ENCODE measurements around the gene PPP1R9B.

Gene PPP1R9B

DNA sequence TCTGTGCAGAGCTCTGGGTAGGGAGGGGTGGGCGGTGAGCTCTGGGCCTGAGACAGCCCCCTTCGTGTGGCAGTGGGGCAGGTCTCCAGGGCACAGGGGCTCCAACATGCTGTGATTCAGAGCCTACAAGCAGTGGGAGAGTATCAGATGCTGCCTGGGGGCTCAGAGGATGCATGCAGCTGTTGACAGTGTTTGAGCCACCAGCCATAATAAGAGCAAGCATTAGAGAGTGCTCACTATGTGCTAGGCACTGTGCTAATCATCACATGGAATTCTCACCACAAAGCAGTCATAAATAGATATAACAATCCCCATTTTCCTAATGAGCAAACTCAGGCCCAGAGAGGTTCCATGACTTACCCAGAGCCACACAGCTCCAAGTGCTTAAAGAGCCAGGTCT is 47.2 kb downstream of the PPP1R9B start:
- DNase-seq (ENCODE audit: low spot score), result no peak

DNA sequence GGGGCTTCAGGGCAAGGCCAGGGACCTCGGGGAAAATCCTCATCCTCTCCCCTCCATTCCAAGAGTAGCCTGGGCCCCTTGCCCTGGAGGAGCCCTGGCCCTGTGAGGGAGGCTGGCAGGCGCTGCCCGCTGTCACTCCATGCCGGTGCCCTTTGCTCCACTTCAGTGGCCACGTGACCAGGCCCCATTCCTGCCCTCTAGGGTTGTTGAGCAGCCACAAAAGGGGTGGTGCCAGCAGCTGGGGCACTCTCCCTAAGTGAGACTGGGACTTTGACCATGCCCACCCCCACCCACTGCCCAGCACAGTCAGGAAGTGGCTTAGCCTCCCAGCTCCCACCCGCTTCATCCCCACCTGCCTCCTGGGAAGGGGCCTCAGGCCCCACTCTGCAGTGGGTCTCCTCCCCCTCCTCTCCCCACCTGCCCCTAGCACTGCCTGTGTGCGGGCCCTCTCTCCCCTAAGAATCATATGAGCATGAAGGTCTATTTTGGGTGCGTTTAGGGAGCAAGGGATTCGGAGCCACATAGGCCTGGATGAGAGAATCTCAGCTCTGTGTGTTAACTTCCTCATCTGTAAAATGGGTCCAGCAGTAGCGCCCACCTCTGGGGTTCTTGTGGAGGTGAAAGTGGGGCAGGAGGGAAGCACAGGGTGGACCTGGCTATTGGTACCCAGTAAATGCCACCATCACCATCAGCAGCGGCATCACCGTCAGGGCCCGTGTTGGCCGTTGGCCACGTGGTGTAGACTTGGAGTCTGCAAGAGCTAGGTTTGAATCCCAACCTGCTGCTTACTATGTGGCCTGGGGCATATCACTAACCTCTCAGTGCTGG is 48.1 kb downstream of the PPP1R9B start:
- DNase-seq (ENCODE audit: low spot score), result peak; percentile 46

DNA sequence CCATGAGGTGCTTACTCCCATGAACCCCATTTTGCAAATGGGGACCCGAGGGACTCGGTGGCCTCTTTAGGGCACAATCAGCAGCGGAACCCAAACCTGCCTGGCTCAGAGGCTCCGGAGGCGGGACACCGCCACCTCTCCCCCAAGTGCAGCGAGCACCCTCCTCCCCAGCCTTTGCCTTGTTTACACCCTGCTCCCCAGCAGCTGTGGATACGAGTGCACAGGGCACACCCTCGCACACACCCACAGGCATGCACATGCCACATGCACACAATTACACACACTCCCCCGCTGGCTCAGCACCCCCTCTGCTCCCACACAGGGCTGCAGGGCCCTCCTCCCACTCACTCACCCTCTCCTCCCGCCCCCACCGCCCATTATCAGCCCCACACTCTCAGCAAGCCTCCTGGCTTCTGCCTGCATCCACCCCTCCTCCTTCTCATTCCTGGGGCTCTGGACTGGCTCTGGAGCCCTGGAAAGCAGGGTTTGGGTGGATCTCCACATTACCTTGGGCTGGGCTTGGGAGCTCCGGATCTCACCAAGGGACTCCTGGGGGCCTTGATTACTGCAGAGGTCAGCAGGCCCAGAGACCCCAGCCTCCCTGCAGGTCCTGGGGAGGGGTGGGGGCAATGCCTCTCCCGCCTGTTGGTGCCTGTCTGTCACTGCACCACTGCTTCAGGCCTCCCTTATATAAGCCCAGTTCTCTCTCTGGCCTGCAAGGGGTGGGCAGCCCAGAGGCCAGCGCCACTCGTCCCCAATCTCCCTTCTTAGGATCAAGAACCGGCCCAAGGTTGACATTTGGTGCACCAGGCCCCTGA is 48.9 kb downstream of the PPP1R9B start:
- peak; percentile 36 for DNase-seq (ENCODE audit: low spot score)

DNA sequence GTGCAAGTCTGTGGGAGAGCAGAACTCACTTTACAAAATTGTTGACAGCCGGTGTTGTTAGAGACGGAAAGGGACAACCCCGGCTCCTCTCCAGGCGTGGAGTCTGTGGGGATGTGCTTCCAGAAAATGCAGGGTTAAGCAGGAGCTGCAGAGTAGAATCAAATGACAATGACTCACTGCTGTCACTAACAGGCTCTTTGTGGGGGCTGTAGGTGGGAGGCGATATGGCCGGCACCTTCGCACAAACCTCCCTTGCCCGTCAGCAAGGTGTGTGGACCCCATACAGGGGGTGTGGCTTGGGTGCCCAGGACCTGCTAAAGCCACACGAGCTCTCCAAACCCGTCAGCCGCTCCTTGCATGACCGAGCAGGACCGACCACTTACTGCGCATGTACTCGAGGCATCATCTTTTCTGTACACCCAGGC is 49.5 kb downstream of the PPP1R9B start:
- DNase-seq (ENCODE audit: low spot score), result no peak

DNA sequence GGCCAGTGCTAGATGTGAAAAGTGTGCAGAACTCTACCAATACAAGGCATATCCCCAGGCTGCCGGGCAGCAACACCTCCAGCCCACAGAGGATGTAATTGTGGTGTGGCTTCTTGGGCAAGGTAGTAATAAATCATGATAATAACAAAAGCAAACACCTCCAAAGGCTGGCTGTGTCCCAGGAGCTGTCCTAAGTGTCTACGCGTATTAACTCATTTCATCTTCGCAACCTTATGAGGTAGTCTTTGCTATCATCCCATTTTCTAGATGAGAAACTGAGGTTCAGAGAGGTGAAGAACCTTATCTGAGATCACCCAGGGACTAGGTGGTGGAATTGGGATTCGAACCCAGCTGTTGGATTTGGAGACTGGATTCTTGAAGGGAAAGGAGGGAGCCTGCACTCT is 50.0 kb downstream of the PPP1R9B start:
- no peak for DNase-seq (ENCODE audit: low spot score)

DNA sequence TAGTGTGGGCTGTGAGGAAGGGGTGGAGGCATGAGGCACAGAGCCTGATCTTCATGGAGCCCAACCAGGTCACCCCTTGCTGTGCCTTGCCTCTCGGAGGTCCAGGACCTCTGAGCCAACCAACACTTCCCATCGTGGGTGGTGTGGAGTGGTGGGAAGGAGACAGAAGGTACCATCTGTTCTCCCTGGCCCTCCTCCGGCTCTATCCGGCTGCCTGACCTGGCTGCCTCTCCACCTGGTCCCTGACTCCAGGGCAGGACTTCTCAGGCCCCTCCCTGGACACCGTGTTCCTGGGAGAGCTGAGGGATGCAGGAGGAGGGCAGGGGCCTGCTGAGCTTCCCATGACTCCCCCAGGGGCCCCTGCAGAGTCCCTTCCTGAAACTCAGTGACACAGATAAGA is 51.5 kb downstream of the PPP1R9B start:
- no peak for DNase-seq (ENCODE audit: low spot score)

DNA sequence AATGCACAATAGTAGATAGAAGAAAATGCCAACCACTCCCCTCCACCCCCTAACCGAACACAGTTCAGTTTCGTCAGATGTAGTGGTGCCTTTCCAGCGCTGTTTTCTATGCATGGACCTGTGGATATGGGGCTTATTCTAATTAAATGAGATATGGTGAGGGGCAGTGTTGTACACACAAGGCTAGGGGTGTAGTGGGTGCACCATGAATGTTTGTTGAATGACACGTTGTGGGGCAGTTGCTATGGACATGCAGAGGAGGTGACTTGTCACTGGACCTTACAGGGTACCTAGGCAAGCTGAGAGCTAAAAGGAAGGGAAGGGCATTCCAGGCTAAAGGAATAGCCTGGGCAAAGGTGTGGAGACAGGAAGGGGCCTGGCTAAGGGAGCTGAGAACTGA is 51.9 kb downstream of the PPP1R9B start:
- DNase-seq (ENCODE audit: low spot score), result no peak

GRCh38 chr17:50097926-50098325 is 52.6 kb downstream of the PPP1R9B start:
- DNase-seq (ENCODE audit: low spot score), result no peak

GRCh38 chr17:50097455-50097854 is 53.0 kb downstream of the PPP1R9B start:
- DNase-seq (ENCODE audit: low spot score), result no peak

DNA sequence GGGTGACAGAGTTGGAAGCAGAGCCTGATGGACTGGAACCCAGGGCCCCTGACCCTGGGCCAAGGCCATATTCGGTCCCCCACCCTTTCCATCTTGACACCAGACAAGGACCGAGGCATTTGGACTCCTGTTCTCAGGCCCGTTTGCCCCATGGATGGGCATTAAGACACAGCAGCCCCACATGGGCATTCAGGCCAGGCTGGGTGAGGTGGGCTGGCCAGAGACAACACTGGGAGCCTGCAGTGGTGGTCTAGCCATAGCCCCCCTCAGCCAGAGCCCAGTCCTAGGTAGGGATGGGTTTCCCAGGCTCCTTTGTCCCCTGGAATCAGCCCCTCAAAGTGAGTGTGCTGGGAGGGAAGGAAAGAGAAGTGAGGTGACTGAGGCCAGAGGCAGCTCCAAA is 53.7 kb downstream of the PPP1R9B start:
- DNase-seq (ENCODE audit: low spot score), result no peak

GRCh38 chr17:50096092-50096491 is 54.4 kb downstream of the PPP1R9B start:
- DNase-seq (ENCODE audit: low spot score), result no peak

DNA sequence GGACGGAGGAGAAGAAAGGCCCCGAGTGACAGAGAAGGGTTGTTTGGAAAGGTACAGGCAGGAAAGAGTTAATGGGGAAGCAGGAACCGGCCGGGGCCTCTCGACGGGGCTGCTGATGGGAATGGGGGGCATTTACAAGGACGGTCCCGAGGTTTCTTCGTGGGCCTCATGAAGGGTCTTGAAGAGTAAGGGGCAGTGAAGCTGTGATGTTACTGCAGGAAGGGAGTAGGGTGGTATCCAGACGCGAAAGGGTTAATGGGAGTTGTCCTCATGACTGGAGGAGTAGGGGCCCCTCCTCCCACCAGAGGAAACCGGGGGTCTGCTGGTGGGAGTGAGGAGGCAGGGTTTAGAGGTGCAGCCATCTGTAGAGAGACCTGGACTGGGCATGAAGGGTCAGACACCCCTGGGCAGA is 54.8 kb downstream of the PPP1R9B start:
- DNase-seq (ENCODE audit: low spot score), result no peak

- DNase-seq (ENCODE audit: low spot score), result peak; percentile 100
Measured at GRCh38 chr17:50094753-50095619, 55.5 kb downstream of the PPP1R9B start, which contains the start of gene PDK2. Gene PDK2 (plus strand): TSS chr17:50095351. CDS start chr17:50095436, 85 bp downstream.

DNA sequence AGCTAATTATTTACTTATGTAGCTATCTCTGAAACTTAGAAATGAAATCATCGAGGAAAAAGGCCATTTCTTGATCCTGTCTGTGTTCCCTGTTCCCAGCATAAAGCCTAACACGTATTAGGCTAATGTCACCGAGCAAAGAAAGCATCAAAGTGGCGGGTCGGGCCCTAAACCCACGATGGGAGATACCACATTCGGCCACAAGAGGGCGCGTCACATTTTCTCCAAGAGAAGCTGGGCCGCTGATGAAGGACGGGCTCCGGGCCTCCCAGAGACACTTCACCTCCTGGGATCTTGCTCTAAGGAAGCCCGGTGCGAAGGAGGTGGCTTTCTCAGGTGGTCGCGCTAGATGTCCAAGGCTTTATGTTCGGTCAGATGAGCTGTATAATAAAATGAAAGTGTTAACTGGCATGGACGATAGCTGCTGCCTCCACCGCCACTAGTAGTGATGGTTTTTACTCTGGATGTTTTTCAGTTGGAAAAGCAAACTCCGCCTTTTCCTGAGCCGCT is 56.2 kb downstream of the PPP1R9B start:
- peak; percentile 85 for DNase-seq (ENCODE audit: low spot score)

GRCh38 chr17:50093807-50094206 is 56.7 kb downstream of the PPP1R9B start:
- no peak for DNase-seq (ENCODE audit: low spot score)

GRCh38 chr17:50093246-50093645 is 57.2 kb downstream of the PPP1R9B start:
- no peak for DNase-seq (ENCODE audit: low spot score)

DNA sequence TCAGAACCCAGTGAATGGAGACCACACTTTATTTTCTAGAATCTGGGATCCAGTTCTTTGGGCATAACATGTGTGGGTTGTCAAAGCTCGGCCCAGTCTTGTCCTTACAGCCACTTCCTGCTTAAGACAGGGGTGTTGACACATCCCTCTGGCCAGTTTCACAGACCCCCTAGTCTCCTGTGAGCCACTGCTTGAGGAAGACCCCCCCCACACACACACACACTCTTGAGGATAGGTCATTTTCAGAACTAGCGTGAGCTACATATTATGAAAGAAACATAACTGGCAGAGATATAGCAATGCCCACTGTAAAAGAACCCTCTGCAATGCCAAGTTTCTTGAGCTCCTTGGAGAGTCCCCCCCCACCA is 58.6 kb downstream of the PPP1R9B start:
- DNase-seq (ENCODE audit: low spot score), result no peak

DNA sequence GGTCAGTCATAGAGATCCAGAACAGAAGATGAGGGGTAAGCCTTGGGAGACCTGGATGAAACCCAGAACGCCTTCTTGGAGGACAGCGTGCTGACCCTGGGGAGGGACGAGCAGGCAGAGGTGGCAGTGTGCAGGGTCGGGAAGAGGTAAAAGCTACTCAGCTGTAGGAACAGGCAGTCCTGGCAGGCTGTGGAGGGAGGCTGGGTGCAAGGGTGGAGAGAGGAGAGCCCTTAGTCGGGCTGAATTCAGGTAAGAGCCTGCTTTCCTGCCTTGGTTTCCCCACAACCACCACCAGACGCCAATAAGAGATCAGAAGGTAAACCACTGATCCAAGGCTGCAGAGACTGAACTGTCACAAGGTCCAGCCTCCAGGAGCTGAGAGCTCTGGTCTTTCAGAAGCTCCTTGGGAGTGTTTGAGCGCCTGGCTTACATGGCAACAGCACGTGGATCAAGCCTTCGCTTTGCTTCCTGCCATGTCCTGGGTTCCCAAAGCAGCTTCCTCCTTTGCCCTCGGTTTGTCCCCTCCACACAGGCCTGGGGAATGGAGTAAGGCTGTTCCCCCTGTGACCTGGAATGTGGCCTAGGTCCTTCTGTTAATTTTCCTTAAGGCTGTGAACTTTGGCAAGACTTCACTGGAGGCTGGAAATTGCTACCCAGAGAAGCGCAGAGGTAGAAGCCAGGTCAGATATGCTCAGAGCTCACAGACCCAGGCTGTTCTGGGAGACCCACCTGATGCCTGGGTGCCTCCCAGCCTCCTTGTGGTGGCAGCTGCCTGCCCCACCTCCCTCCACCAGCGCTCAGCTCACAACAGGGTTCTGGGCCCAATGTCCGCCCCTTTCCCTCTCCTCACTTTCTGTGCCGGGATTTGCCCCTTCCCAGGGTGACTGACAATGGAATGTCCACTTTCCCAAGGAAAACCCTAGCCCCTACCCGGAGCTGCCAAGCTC is 59.2 kb downstream of the PPP1R9B start:
- DNase-seq (ENCODE audit: low spot score), result no peak

DNA sequence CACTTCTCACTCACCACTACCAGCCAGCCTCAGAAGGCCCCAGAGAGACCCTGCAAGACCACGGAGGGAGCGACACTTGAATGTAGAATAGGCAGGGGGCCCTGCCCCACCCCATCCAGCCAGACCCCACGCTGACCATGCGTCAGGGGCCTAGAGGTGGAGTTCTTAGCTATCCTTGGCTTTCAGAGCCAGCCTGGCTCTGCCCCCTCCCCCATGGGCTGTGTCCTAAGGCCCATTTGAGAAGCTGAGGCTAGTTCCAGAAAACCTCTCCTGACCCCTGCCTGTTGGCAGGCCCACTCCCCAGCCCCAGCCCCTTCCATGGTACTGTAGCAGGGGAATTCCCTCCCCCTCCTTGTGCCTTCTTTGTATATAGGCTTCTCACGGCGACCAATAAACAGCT is 60.4 kb downstream of the PPP1R9B start:
- DNase-seq (ENCODE audit: low spot score), result no peak

DNA sequence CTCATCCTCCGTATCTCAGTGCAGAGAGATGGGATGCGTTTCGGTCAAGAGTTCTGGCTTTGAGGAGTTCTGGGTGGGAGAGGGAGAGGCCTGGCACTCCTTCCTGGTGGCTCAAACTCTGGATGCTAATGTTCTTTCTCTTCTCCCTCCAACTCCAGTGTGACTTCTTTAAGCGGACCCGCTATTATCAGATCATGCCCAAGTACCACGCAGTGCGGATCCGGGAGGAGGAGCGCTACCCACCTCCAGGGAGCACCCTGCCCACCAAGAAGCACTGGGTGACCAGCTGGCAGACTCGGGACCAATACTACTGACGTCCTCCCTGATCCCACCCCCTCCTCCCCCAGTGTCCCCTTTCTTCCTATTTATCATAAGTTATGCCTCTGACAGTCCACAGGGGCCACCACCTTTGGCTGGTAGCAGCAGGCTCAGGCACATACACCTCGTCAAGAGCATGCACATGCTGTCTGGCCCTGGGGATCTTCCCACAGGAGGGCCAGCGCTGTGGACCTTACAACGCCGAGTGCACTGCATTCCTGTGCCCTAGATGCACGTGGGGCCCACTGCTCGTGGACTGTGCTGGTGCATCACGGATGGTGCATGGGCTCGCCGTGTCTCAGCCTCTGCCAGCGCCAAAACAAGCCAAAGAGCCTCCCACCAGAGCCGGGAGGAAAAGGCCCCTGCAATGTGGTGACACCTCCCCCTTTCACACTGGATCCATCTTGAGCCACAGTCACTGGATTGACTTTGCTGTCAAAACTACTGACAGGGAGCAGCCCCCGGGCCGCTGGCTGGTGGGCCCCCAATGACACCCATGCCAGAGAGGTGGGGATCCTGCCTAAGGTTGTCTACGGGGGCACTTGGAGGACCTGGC is 61.3 kb downstream of the PPP1R9B start:
- DNase-seq (ENCODE audit: low spot score), result no peak
